Nephron (organoid): Measurements from ENCODE around the gene DGKD.

Experiments used
- H3K27ac Mint-ChIP-seq, 3 experiments: 2 replicates each; pipeline ENCODE4 v1.8.0; 2020; ENCODE audit warnings: mixed read lengths in 3 of 3, mild to moderate bottlenecking in 2 of 3, moderate library complexity in 1 of 3
- H3K27me3 Mint-ChIP-seq: 2 replicates; pipeline ENCODE4 v1.8.0; 2021; ENCODE audit warnings: low read depth, mild to moderate bottlenecking, moderate library complexity, mixed read lengths
- H3K36me3 Mint-ChIP-seq: 2 replicates; pipeline ENCODE4 v1.8.0; 2020; ENCODE audit warnings: low read depth, mixed read lengths
- H3K4me1 Mint-ChIP-seq: 2 replicates; pipeline ENCODE4 v1.8.0; 2020; ENCODE audit warnings: mixed read lengths
- H3K4me3 Mint-ChIP-seq, 3 experiments: 2 replicates each; pipeline ENCODE4 v1.8.0; 2020; ENCODE audit warnings: mild to moderate bottlenecking in 3 of 3, mixed read lengths in 3 of 3, moderate library complexity in 2 of 3
- H3K9me3 Mint-ChIP-seq: 2 replicates; pipeline ENCODE4 v1.8.0; 2020; ENCODE audit warnings: mixed read lengths
- TF ChIP-seq, protein P1 (sequence below), 3 experiments: fragments of 200-600 bp; sonication (generic); IDR thresholded peaks; one replicate each; pipeline ENCODE4 v1.5.0; 2021; ENCODE audit warnings: antibody characterized with exemption in 3 of 3; ENCODE audit not compliant: unreplicated experiment in 3 of 3

DGKD gene

GRCh38 chr2:233323851-233324250 lies 30.4 kb upstream of the DGKD start:
- H3K9me3 Mint-ChIP-seq, result no peaks in the 10 kb centered on the region
- no peak overlapping the region for H3K4me3 Mint-ChIP-seq
- peaks cover 17% of the 10 kb centered on the region for H3K27me3 Mint-ChIP-seq
- TF ChIP-seq, protein P1, sequence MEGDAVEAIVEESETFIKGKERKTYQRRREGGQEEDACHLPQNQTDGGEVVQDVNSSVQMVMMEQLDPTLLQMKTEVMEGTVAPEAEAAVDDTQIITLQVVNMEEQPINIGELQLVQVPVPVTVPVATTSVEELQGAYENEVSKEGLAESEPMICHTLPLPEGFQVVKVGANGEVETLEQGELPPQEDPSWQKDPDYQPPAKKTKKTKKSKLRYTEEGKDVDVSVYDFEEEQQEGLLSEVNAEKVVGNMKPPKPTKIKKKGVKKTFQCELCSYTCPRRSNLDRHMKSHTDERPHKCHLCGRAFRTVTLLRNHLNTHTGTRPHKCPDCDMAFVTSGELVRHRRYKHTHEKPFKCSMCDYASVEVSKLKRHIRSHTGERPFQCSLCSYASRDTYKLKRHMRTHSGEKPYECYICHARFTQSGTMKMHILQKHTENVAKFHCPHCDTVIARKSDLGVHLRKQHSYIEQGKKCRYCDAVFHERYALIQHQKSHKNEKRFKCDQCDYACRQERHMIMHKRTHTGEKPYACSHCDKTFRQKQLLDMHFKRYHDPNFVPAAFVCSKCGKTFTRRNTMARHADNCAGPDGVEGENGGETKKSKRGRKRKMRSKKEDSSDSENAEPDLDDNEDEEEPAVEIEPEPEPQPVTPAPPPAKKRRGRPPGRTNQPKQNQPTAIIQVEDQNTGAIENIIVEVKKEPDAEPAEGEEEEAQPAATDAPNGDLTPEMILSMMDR (IDR thresholded peaks at IDR 0.05; ENCODE audit: unreplicated experiment in 3 of 3), result no peak
- H3K4me1 Mint-ChIP-seq, result no peaks in the 10 kb centered on the region
- H3K27ac Mint-ChIP-seq, result no peak overlapping the region
- H3K36me3 Mint-ChIP-seq, result no peaks in the 10 kb centered on the region

GRCh38 chr2:233325256-233325655 lies 29.0 kb upstream of the DGKD start:
- Mint-ChIP-seq H3K4me3 (no peak overlapping the region), H3K9me3 (no peaks in the 10 kb centered on the region), H3K4me1 (no peaks in the 10 kb centered on the region), H3K27ac (no peak overlapping the region), H3K36me3 (no peaks in the 10 kb centered on the region), H3K27me3 (peaks cover 13% of the 10 kb centered on the region)
- TF ChIP-seq, protein P1 (IDR thresholded peaks at IDR 0.05; ENCODE audit: unreplicated experiment in 3 of 3), result no peak

GRCh38 chr2:233325814-233326213 lies 28.5 kb upstream of the DGKD start:
- Mint-ChIP-seq H3K27ac (no peak overlapping the region), H3K9me3 (no peaks in the 10 kb centered on the region), H3K27me3 (peaks cover 11% of the 10 kb centered on the region), H3K4me3 (no peak overlapping the region), H3K36me3 (no peaks in the 10 kb centered on the region), H3K4me1 (no peaks in the 10 kb centered on the region)
- TF ChIP-seq, protein P1 (IDR thresholded peaks at IDR 0.05; ENCODE audit: unreplicated experiment in 3 of 3), result no peak

GRCh38 chr2:233326500-233326899 lies 27.8 kb upstream of the DGKD start:
- H3K27ac Mint-ChIP-seq, result no peak overlapping the region
- no peaks in the 10 kb centered on the region for H3K9me3 Mint-ChIP-seq

DNA sequence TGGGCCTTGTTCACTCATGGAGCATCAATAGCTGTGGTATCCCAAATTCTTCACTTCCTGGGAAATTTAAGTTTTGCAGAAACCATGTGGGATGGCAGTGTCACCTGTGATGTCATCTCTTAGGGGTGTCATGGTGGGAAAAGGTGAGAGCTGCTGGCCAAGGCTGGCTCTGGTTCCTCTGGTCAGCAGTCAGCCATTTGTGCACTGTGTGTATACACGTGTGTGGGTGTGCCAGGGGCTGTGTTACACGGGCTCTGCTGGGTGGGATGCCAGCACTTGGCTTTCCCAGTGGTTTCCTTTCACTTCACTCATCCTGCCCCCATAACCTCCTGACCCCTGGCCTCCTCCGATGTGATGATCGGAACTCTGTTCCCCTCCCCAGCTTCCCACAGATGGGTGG lies 25.4 kb upstream of the DGKD start:
- Mint-ChIP-seq H3K36me3 (no peaks in the 10 kb centered on the region), H3K27me3 (peaks cover 14% of the 10 kb centered on the region), H3K27ac (no peak overlapping the region), H3K4me1 (peaks cover 10% of the 10 kb centered on the region), H3K4me3 (no peak overlapping the region), H3K9me3 (no peaks in the 10 kb centered on the region)
- TF ChIP-seq, protein P1 (IDR thresholded peaks at IDR 0.05; ENCODE audit: unreplicated experiment in 3 of 3), result no peak

More at GRCh38 chr2:233326500-233326899, 27.8 kb upstream of the DGKD start:
- H3K36me3 Mint-ChIP-seq, result no peaks in the 10 kb centered on the region
- H3K4me3 Mint-ChIP-seq, result no peak overlapping the region
- H3K4me1 Mint-ChIP-seq, result peaks cover 1% of the 10 kb centered on the region
- TF ChIP-seq, protein P1 (IDR thresholded peaks at IDR 0.05; ENCODE audit: unreplicated experiment in 3 of 3), result no peak
- H3K27me3 Mint-ChIP-seq, result peaks cover 11% of the 10 kb centered on the region

DNA sequence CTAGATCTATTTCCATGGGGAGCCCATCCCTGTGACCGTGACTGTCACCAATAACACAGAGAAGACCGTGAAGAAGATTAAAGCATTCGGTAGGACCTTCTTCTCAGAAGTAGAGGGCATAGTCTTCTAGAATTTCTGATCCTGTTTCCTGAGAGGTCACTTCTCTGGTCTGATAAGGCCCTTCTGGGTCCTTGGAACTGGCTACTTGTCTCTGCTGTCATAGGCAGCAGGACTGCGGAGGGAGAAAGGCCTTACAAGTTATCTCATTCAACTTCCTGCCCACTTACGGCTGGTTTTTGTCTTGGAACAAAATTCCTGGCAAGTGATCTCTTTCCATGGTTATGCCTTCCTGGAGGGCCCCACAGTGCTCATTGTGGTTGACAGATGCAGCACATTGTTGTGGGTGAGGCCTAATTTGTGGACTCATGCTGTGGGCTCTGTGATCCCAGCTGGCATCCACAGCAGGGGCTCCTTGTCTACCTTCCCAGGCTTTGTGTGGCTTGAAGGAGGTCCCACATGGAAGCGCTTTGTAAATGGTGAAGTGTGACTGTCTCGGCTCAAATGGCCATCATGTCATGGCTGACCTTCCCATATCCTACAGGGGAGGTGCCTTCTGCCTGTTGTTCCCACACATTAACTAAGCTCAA lies 24.7 kb upstream of the DGKD start:
- Mint-ChIP-seq H3K9me3 (no peaks in the 10 kb centered on the region), H3K36me3 (no peaks in the 10 kb centered on the region), H3K4me3 (no peak overlapping the region), H3K27ac (no peak overlapping the region), H3K27me3 (peaks cover 11% of the 10 kb centered on the region), H3K4me1 (peaks cover 10% of the 10 kb centered on the region)
- TF ChIP-seq, protein P1 (IDR thresholded peaks at IDR 0.05; ENCODE audit: unreplicated experiment in 3 of 3), result no peak
